Measurements from ENCODE around the gene HNRNPUL1.
A peak's percentile ranks its signal among the peaks of the same experiment; 100 is the strongest.

The HNRNPUL1 gene

DNA sequence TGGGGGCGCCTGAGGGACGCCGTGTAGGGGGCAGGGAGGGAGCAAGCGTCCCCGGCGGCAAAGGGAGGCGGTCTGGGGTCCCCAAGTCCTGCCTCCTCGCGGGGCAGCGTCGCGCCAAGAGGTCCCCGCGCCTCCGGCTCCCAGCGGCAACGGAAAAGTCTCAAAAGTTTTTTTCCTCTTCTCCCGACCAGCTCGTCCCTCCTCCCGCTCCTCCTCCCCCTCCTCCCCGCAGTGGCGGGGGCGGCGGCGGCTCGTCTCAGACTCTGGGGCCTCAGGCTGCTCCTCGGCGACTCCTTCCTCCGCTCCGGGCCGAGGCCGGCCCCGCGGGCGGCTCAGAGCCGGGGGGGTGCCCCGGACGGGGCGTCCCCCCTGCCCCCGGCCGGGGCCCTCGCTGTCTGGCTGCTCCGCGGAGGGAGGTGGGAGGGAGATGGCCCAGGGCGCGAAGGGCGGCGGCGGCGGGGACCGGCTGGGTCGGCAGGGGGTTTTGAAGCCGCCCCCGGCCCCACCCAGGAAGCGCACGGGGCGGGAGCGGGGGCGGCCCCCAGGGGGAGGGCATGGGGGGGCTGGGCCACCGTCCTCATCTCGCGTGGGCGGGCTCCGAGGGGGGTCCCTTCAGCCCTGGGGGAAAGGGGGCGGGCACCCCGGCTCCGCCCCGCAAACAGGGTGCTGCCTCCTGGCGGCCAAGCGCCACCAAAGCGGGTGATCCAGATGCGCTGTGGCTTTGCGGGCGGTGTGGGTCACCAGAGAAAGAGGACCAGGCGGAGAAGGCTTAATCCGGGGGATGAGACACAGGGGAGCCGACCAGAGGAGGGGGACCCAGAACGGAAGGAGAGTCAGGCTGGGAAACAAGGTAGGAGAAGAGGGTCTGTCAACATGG, 89.5 kb downstream of the HNRNPUL1 start, which contains the start of gene TGFB1:
TGFB1 (minus strand) TSS at position 457 of the 877 bp plus-strand sequence. CDS start 878 bp downstream, outside the sequence.
- DNase-seq (ENCODE audit: low spot score), result peak; percentile 87

DNA sequence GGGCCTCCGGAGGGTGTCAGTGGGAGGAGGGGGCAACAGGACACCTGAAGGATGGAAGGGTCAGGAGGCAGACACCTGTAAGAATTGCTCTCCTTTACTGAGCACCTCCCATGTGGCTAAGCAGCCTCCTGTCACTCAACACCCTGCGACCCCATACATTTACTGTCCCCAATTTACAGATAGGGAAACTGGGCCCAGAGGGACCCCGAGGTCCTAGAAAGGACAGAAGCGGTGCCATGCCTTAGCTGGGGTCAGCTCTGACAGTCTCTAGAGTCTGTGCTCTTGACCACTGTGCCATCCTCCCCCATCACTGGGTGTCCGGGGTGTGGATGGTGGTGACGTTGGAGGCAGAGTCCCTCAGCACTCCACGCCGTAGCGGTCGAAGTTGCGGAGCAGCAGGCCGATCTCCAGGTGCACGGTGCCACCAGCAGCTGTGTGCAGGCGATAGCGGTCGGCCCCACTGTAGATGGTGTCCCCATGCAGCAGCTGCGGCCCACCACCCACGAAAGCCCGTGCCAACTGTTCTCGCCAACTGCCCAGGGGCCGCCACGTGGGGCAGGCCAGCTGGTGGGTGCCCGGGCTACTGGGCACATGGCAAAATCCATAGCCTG, 90.3 kb downstream of the HNRNPUL1 start:
- DNase-seq (ENCODE audit: low spot score), result no peak

DNA sequence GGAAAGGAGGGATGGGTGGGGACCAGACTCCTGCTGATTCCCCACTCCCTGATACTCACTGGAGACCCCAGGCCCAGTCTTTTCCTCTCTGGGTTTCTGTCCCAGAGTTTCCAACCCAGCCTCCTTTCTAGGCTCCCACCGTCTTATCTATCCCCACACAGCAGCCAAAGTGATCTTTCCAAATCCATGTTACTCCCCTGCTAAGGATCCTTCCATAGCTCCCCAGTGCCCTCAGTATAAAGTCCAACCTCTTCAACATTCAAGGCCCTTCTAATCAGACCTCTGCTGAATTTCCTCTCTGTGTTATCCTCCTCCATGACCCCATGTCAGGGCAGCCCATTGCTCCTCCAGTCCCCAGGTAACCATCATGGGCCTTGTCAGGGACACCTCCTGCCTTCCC, 90.9 kb downstream of the HNRNPUL1 start:
- DNase-seq (ENCODE audit: low spot score), result no peak

DNA sequence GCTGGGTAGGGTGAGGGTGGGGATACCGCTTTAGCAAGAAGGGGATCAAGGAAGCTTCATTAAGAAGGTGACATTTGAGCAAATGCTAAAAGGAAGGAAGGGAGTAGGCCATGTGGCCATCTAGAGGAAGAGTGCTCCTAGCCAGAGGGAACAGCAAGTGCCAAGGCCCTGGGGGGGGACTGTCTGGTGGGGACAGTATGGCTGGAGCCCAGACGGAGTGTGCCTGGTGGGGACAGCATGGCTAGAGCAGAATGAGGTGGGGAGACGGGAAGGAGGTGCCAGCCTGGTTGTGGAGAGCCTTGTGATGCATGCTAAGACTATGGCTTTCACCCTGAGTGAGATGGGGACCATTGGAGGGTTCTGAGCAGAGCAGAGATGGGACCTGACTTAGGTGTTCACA, 91.6 kb downstream of the HNRNPUL1 start:
- DNase-seq (ENCODE audit: low spot score), result no peak

DNA sequence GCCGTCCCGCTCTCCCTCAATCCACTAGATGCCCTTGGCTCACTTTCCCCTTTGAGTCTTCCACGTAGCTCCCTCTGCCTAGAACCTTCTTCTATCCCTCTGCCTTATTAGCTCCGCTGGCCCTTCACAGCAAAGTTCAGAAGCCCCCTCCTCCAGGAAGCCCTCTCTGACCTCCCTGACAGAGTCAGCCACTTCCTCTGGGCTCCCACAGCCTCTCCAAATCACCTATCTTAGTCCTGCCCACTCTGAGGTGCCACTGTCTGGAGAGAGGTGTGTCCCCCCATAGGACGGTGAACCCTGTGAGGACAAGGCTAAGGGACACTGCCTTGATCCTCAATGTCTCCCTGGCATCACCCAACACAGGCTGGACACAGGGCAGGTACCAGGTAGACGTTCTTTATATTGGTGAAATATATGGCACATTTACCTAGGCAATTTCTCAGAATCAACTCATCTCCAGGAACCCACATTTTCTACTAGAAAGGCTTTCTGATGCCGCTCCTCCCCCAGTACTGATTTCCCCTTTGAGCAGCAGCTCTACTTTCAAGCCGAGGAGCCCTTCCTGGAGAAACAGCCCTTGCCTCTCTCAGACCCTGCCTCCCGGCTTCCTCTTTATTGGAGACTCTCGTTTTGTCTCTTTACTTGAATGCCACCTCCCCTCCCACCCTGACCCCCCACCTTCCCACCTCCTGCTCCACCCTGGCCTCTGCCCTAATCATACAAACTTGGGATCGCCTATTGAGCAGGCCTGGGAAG, 93.0 kb downstream of the HNRNPUL1 start:
- DNase-seq (ENCODE audit: low spot score), result no peak

All from COLO829 (cell line).